Kidney capillary endothelial cell (primary cell): Measurements from ENCODE around the gene FXYD5.
A peak's percentile ranks its signal among the peaks of the same experiment; 100 is the strongest.
"Not testable (repeated sequence)": the region's sequence is repeated elsewhere in the genome, so short reads cannot be mapped to it uniquely, and the experiment has no call there.

Source experiments
- DNase-seq: peaks from one replicate; pipeline ENCODE4 v3.0.0-alpha.2; 2018; ENCODE audit warnings: low spot score

The FXYD5 gene

GRCh38 chr19:35181387-35181786 lies 26.9 kb downstream of the FXYD5 start:
- DNase-seq = no peak

- no peak for DNase-seq
Observed at GRCh38 chr19:35184267-35184666, 29.7 kb downstream of the FXYD5 start.

GRCh38 chr19:35184884-35185283 lies 30.3 kb downstream of the FXYD5 start:
- no peak for DNase-seq

- DNase-seq = no peak
Observed at GRCh38 chr19:35194012-35194984, 39.8 kb downstream of the FXYD5 start.

- no peak for DNase-seq
Observed at GRCh38 chr19:35195830-35196229, 41.3 kb downstream of the FXYD5 start.

GRCh38 chr19:35196861-35197260 lies 42.3 kb downstream of the FXYD5 start:
- not testable (repeated sequence) for DNase-seq

GRCh38 chr19:35199481-35199880 lies 44.9 kb downstream of the FXYD5 start:
- DNase-seq = no peak

- DNase-seq = no peak
Observed at GRCh38 chr19:35202722-35203688, 48.5 kb downstream of the FXYD5 start.

GRCh38 chr19:35204799-35205732 lies 50.5 kb downstream of the FXYD5 start:
- DNase-seq = no peak

GRCh38 chr19:35205733-35206323 lies 51.3 kb downstream of the FXYD5 start:
- no peak for DNase-seq

GRCh38 chr19:35206379-35206778 lies 51.8 kb downstream of the FXYD5 start:
- DNase-seq = no peak

GRCh38 chr19:35206855-35207254 lies 52.3 kb downstream of the FXYD5 start:
- no peak for DNase-seq

- no peak for DNase-seq
Observed at GRCh38 chr19:35207391-35207871, 52.9 kb downstream of the FXYD5 start.

GRCh38 chr19:35208121-35208520 lies 53.6 kb downstream of the FXYD5 start:
- DNase-seq = no peak

- no peak for DNase-seq
Observed at GRCh38 chr19:35209646-35210045, 55.1 kb downstream of the FXYD5 start.

GRCh38 chr19:35211545-35212230 lies 57.2 kb downstream of the FXYD5 start:
- DNase-seq = peak; percentile 13

GRCh38 chr19:35212241-35212640 lies 57.7 kb downstream of the FXYD5 start:
- DNase-seq = no peak

GRCh38 chr19:35213663-35214632 lies 59.4 kb downstream of the FXYD5 start:
- DNase-seq = peak; percentile 94
